Hippocampal formation (tissue), 2 donors: ENCODE measurements around the gene PITPNC1.
"Not testable (repeated sequence)": the region's sequence is repeated elsewhere in the genome, so short reads cannot be mapped to it uniquely, and the experiment has no call there.

Experiments
- DNase-seq, 2 donors: peaks; one replicate each; lab custom pipeline; 2025; lab: John Stamatoyannopoulos, UW

The PITPNC1 gene

GRCh38 chr17:67488161-67488560, 111.1 kb downstream of the PITPNC1 start:
- DNase-seq = no peak

GRCh38 chr17:67488768-67489167, 111.7 kb downstream of the PITPNC1 start:
- DNase-seq = no peak

GRCh38 chr17:67489273-67489672, 112.2 kb downstream of the PITPNC1 start:
- DNase-seq = no peak

GRCh38 chr17:67490471-67490870, 113.4 kb downstream of the PITPNC1 start:
- no peak for DNase-seq

- DNase-seq = peak; percentile 52 to 54
Observed at GRCh38 chr17:67491009-67491680, 114.1 kb downstream of the PITPNC1 start.

GRCh38 chr17:67491681-67492024, 114.6 kb downstream of the PITPNC1 start:
- DNase-seq = no peak

- no peak for DNase-seq
Observed at GRCh38 chr17:67492251-67492740, 115.2 kb downstream of the PITPNC1 start.

- peak in 1 of 2 donors; percentile 42 for DNase-seq
Observed at GRCh38 chr17:67492824-67493517, 115.9 kb downstream of the PITPNC1 start.

GRCh38 chr17:67493812-67494211, 116.7 kb downstream of the PITPNC1 start:
- no peak for DNase-seq

- DNase-seq = not testable (repeated sequence)
Observed at GRCh38 chr17:67495534-67495933, 118.5 kb downstream of the PITPNC1 start.

- DNase-seq = no peak
Observed at GRCh38 chr17:67496286-67496685, 119.2 kb downstream of the PITPNC1 start.

- DNase-seq = no peak
Observed at GRCh38 chr17:67499685-67500084, 122.6 kb downstream of the PITPNC1 start.

- DNase-seq = no peak
Observed at GRCh38 chr17:67500261-67500660, 123.2 kb downstream of the PITPNC1 start.

GRCh38 chr17:67500677-67501300, 123.7 kb downstream of the PITPNC1 start:
- DNase-seq = no peak

- DNase-seq = no peak
Observed at GRCh38 chr17:67502151-67502550, 125.1 kb downstream of the PITPNC1 start.

GRCh38 chr17:67503184-67503583, 126.1 kb downstream of the PITPNC1 start:
- DNase-seq = no peak

GRCh38 chr17:67503739-67504138, 126.7 kb downstream of the PITPNC1 start:
- DNase-seq = no peak

GRCh38 chr17:67504182-67504581, 127.1 kb downstream of the PITPNC1 start:
- no peak for DNase-seq

- DNase-seq = no peak
Observed at GRCh38 chr17:67506966-67507365, 129.9 kb downstream of the PITPNC1 start.

GRCh38 chr17:67509390-67510287, 132.6 kb downstream of the PITPNC1 start:
- DNase-seq = no peak

GRCh38 chr17:67511012-67511411, 133.9 kb downstream of the PITPNC1 start:
- no peak for DNase-seq

- DNase-seq = no peak
Observed at GRCh38 chr17:67511804-67512203, 134.7 kb downstream of the PITPNC1 start.
